Panc1 (cell line): Measurements from ENCODE around the gene SOX5.

Experiments used
- CTCF ChIP-seq: fragments of 450-650 bp; IDR thresholded peaks from 2 replicates; pipeline ENCODE4 v1.5.1; 2017; ENCODE audit warnings: mild to moderate bottlenecking
- POLR2AphosphoS5 ChIP-seq: IDR thresholded peaks from 2 replicates; pipeline ENCODE4 v1.6.1; 2012; ENCODE audit warnings: mild to moderate bottlenecking, low read depth, low read length, moderate library complexity
- REST ChIP-seq, 2 experiments: IDR thresholded peaks; 2 replicates each; pipeline ENCODE4 v1.6.1; 2011 to 2012; ENCODE audit warnings: low read depth in 2 of 2, control low read depth in 1 of 2, low read length in 1 of 2, mild to moderate bottlenecking in 1 of 2, moderate library complexity in 1 of 2; ENCODE audit not compliant: insufficient read depth in 1 of 2
- SIN3A ChIP-seq: IDR thresholded peaks from 2 replicates; pipeline ENCODE4 v1.6.1; 2012; ENCODE audit warnings: low read depth, mild to moderate bottlenecking, low read length, moderate library complexity, borderline replicate concordance; ENCODE audit not compliant: insufficient read depth

DNA sequence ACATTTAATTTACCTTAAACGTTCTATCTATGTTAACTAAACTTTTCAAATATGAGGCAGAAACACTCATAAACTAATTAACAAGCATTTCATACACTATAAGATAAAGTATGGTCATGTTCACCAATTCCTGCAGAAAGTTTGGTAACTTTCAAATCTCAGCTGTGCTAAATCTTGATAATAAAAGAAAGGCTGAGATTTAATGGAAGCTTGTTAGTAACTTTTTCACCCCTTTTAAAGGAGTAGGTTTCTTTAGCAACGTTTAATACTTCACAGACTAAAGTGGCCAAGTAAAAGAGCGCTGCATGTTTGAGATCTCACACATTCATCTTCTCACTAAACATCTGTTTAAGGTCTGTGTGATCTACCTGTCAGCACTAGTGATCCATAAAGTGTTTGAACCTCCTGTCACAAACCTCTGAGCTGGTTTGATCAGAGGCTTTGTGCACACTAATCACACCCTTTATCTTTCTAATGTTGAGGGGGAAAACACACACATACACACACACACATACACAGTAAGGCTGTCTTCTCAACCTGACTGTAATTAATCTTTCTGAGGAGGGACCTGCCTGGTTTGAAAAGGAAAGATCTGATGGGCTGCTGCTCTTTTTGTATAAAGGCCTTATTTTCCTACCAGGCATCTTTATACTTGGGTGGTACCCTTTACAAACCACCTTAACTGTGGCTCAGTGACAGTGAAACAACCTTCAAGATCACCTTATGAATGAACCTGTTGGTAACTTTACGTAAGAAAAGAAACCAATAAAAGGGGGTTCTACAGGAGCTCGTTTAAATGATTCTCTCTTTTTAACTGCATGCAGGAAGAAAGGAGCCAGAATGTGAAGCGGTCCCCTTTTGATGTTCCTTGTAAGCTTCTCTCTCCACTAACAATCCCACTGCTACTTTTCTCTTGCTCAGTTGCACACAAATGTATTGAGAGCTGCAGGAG is 244.2 kb downstream of the SOX5 start:
- TF ChIP-seq CTCF: no peak
- no peak for TF ChIP-seq REST (IDR thresholded peaks at IDR 0.05; ENCODE audit: insufficient read depth in 1 of 2, low read depth in 2 of 2, low read length in 1 of 2)
- no peak for TF ChIP-seq SIN3A
- TF ChIP-seq POLR2AphosphoS5: no peak
